ENCODE results near the gene MAP2K5. TPM values are rescaled to one million over a fixed set of nuclear protein-coding genes. Genes with fewer than 3 reads are reported as not detected.

Gene MAP2K5
- total RNA-seq, 2 experiments from 2014 or later, result 15.4 to 20.6 TPM

GRCh38 chr15:67765701-67766100, 223.2 kb downstream of the MAP2K5 start:
- Mint-ChIP-seq H3K27ac (no peak overlapping the region), H3K27me3 (ENCODE audit: low read depth) (no peaks in the 10 kb centered on the region), H3K9me3 (no peaks in the 10 kb centered on the region), H3K36me3 (ENCODE audit: low read depth) (peaks cover 5% of the 10 kb centered on the region), H3K4me1 (ENCODE audit: low read depth) (peaks cover 36% of the 10 kb centered on the region), H3K4me3 (no peak overlapping the region)
- intact Hi-C loops (cut with micrococcal nuclease), result loop anchor here (10.0 kb wide), 1 partner anchor 661 kb away; no protein-coding TSS in a partner anchor
- no peak for DNase-seq
- CTCF ChIA-PET, result no interaction called here

GRCh38 chr15:67766968-67767367, 224.5 kb downstream of the MAP2K5 start:
- intact Hi-C loops (cut with micrococcal nuclease), result loop anchor here (10.0 kb wide), 1 partner anchor 662 kb away; no protein-coding TSS in a partner anchor
- DNase-seq, result no peak
- Mint-ChIP-seq H3K9me3 (no peaks in the 10 kb centered on the region), H3K4me3 (no peak overlapping the region), H3K27ac (no peak overlapping the region), H3K4me1 (ENCODE audit: low read depth) (peaks cover 24% of the 10 kb centered on the region), H3K27me3 (ENCODE audit: low read depth) (no peaks in the 10 kb centered on the region), H3K36me3 (ENCODE audit: low read depth) (peaks cover 5% of the 10 kb centered on the region)
- CTCF ChIA-PET, result no interaction called here

- no peak overlapping the region for H3K27ac Mint-ChIP-seq
Observed at GRCh38 chr15:67768313-67768977, 225.9 kb downstream of the MAP2K5 start.

GRCh38 chr15:67769497-67770357, 227.2 kb downstream of the MAP2K5 start:
- CTCF ChIA-PET, result interaction anchor here (1.2 kb wide), 1 partner anchor 24 kb away, joined by 4 read pairs; no protein-coding TSS in a partner anchor
- intact Hi-C loops (cut with micrococcal nuclease), result loop anchor here (10.0 kb wide), 1 partner anchor 665 kb away; no protein-coding TSS in a partner anchor

More at GRCh38 chr15:67768313-67768977, 225.9 kb downstream of the MAP2K5 start:
- Mint-ChIP-seq H3K4me1 (ENCODE audit: low read depth) (peaks cover 10% of the 10 kb centered on the region), H3K36me3 (ENCODE audit: low read depth) (peaks cover 5% of the 10 kb centered on the region), H3K9me3 (no peaks in the 10 kb centered on the region), H3K4me3 (no peak overlapping the region), H3K27me3 (ENCODE audit: low read depth) (no peaks in the 10 kb centered on the region)
- CTCF ChIA-PET, result interaction anchor here (1.2 kb wide), 1 partner anchor 25 kb away, joined by 4 read pairs; no protein-coding TSS in a partner anchor
- DNase-seq, result no peak
- intact Hi-C loops (cut with micrococcal nuclease), result loop anchor here (10.0 kb wide), 1 partner anchor 664 kb away; no protein-coding TSS in a partner anchor

GRCh38 chr15:67770358-67770628, 227.8 kb downstream of the MAP2K5 start:
- intact Hi-C loops (cut with micrococcal nuclease), result no loop called here
- Mint-ChIP-seq H3K9me3 (no peaks in the 10 kb centered on the region), H3K36me3 (ENCODE audit: low read depth) (peaks cover 5% of the 10 kb centered on the region), H3K4me3 (no peak overlapping the region), H3K27me3 (ENCODE audit: low read depth) (no peaks in the 10 kb centered on the region), H3K27ac (no peak overlapping the region), H3K4me1 (ENCODE audit: low read depth) (peaks cover 7% of the 10 kb centered on the region)
- DNase-seq, result no peak
- CTCF ChIA-PET, result no interaction called here

More at GRCh38 chr15:67769497-67770357, 227.2 kb downstream of the MAP2K5 start:
- Mint-ChIP-seq H3K36me3 (ENCODE audit: low read depth) (peaks cover 5% of the 10 kb centered on the region), H3K9me3 (no peaks in the 10 kb centered on the region), H3K4me3 (no peak overlapping the region), H3K4me1 (ENCODE audit: low read depth) (peaks cover 7% of the 10 kb centered on the region), H3K27ac (no peak overlapping the region), H3K27me3 (ENCODE audit: low read depth) (no peaks in the 10 kb centered on the region)
- DNase-seq, result no peak

GRCh38 chr15:67771189-67771800, 228.8 kb downstream of the MAP2K5 start:
- Mint-ChIP-seq H3K36me3 (ENCODE audit: low read depth) (peaks cover 5% of the 10 kb centered on the region), H3K9me3 (no peaks in the 10 kb centered on the region), H3K4me1 (ENCODE audit: low read depth) (peaks cover 4% of the 10 kb centered on the region), H3K27me3 (ENCODE audit: low read depth) (no peaks in the 10 kb centered on the region), H3K4me3 (no peak overlapping the region), H3K27ac (no peak overlapping the region)
- no peak for DNase-seq
- CTCF ChIA-PET, result interaction anchor here (1.2 kb wide), 1 partner anchor 12 kb away, joined by 3 read pairs; no protein-coding TSS in a partner anchor
- intact Hi-C loops (cut with micrococcal nuclease), result no loop called here

GRCh38 chr15:67774626-67775025, 232.1 kb downstream of the MAP2K5 start:
- Mint-ChIP-seq H3K27ac (no peak overlapping the region), H3K4me3 (no peak overlapping the region), H3K27me3 (ENCODE audit: low read depth) (no peaks in the 10 kb centered on the region), H3K4me1 (ENCODE audit: low read depth) (no peaks in the 10 kb centered on the region), H3K36me3 (ENCODE audit: low read depth) (no peaks in the 10 kb centered on the region), H3K9me3 (no peaks in the 10 kb centered on the region)
- no peak for DNase-seq
- CTCF ChIA-PET, result no interaction called here
- intact Hi-C loops (cut with micrococcal nuclease), result no loop called here

GRCh38 chr15:67775250-67775649, 232.7 kb downstream of the MAP2K5 start:
- H3K4me3 Mint-ChIP-seq, result no peak overlapping the region
- DNase-seq, result no peak
- no peak overlapping the region for H3K27ac Mint-ChIP-seq
- H3K9me3 Mint-ChIP-seq, result no peaks in the 10 kb centered on the region
- no peaks in the 10 kb centered on the region for H3K27me3 Mint-ChIP-seq (ENCODE audit: low read depth)
- H3K36me3 Mint-ChIP-seq (ENCODE audit: low read depth), result no peaks in the 10 kb centered on the region
- intact Hi-C loops (cut with micrococcal nuclease), result no loop called here
- no peaks in the 10 kb centered on the region for H3K4me1 Mint-ChIP-seq (ENCODE audit: low read depth)
- CTCF ChIA-PET, result no interaction called here

- H3K36me3 Mint-ChIP-seq (ENCODE audit: low read depth), result no peaks in the 10 kb centered on the region
- H3K27me3 Mint-ChIP-seq (ENCODE audit: low read depth), result no peaks in the 10 kb centered on the region
- intact Hi-C loops (cut with micrococcal nuclease), result no loop called here
- CTCF ChIA-PET, result no interaction called here
- H3K27ac Mint-ChIP-seq, result no peak overlapping the region
- H3K9me3 Mint-ChIP-seq, result no peaks in the 10 kb centered on the region
- no peak for DNase-seq
- no peaks in the 10 kb centered on the region for H3K4me1 Mint-ChIP-seq (ENCODE audit: low read depth)
- H3K4me3 Mint-ChIP-seq, result no peak overlapping the region
Observed at GRCh38 chr15:67775998-67776397, 233.5 kb downstream of the MAP2K5 start.

GRCh38 chr15:67776600-67776999, 234.1 kb downstream of the MAP2K5 start:
- CTCF ChIA-PET, result interaction anchor here (0.6 kb wide), 1 partner anchor 300 kb away, joined by 3 read pairs; no protein-coding TSS in a partner anchor
- no peak overlapping the region for H3K4me3 Mint-ChIP-seq
- H3K27ac Mint-ChIP-seq, result no peak overlapping the region
- no peaks in the 10 kb centered on the region for H3K9me3 Mint-ChIP-seq
- no peaks in the 10 kb centered on the region for H3K4me1 Mint-ChIP-seq (ENCODE audit: low read depth)
- intact Hi-C loops (cut with micrococcal nuclease), result no loop called here
- no peak for DNase-seq
- H3K27me3 Mint-ChIP-seq (ENCODE audit: low read depth), result no peaks in the 10 kb centered on the region
- H3K36me3 Mint-ChIP-seq (ENCODE audit: low read depth), result no peaks in the 10 kb centered on the region

- no peaks in the 10 kb centered on the region for H3K27me3 Mint-ChIP-seq (ENCODE audit: low read depth)
- no peaks in the 10 kb centered on the region for H3K36me3 Mint-ChIP-seq (ENCODE audit: low read depth)
- no peaks in the 10 kb centered on the region for H3K4me1 Mint-ChIP-seq (ENCODE audit: low read depth)
- CTCF ChIA-PET, result interaction anchor here (0.6 kb wide), 1 partner anchor 300 kb away, joined by 3 read pairs; no protein-coding TSS in a partner anchor
- H3K27ac Mint-ChIP-seq, result no peak overlapping the region
- no peak overlapping the region for H3K4me3 Mint-ChIP-seq
- DNase-seq, result no peak
- intact Hi-C loops (cut with micrococcal nuclease), result no loop called here
- H3K9me3 Mint-ChIP-seq, result no peaks in the 10 kb centered on the region
Observed at GRCh38 chr15:67777071-67777470, 234.6 kb downstream of the MAP2K5 start.

- H3K27me3 Mint-ChIP-seq (ENCODE audit: low read depth), result no peaks in the 10 kb centered on the region
- intact Hi-C loops (cut with micrococcal nuclease), result no loop called here
- no peak for DNase-seq
- H3K27ac Mint-ChIP-seq, result no peak overlapping the region
- CTCF ChIA-PET, result no interaction called here
- H3K4me3 Mint-ChIP-seq, result no peak overlapping the region
- H3K9me3 Mint-ChIP-seq, result no peaks in the 10 kb centered on the region
- H3K36me3 Mint-ChIP-seq (ENCODE audit: low read depth), result no peaks in the 10 kb centered on the region
- no peaks in the 10 kb centered on the region for H3K4me1 Mint-ChIP-seq (ENCODE audit: low read depth)
Observed at GRCh38 chr15:67777773-67778172, 235.3 kb downstream of the MAP2K5 start.

Measured in activated naive CD4-positive, alpha-beta T cell treated with anti-CD3 and anti-CD28 coated beads for 36 hours (primary cell).